Astrocyte (in vitro differentiated cells and primary cell): ENCODE results near the gene GTF2F1. TPM values are rescaled to one million over a fixed set of nuclear protein-coding genes. Genes with fewer than 3 reads are reported as not detected.

ENCODE experiments used
- DNase-seq: peaks from one replicate; pipeline ENCODE4 v3.0.0-alpha.2; 2010; ENCODE audit warnings: low read depth
- FAIRE-seq: peaks from 2 replicates; lab custom pipeline; 2011; peaks lifted over from hg19 to GRCh38; lab: Jason Lieb, UNC
- H2AFZ ChIP-seq: 2 replicates; pipeline ENCODE4 v1.6.0; 2012; ENCODE audit warnings: low read depth, low read length, inconsistent platforms
- H3K27ac ChIP-seq: 2 replicates; pipeline ENCODE4 v1.5.1; 2011; ENCODE audit warnings: low read depth, low read length, inconsistent platforms
- H3K27me3 ChIP-seq: 2 replicates; pipeline ENCODE4 v1.6.0; 2011; ENCODE audit warnings: low read length, inconsistent platforms; ENCODE audit not compliant: insufficient read depth
- H3K36me3 ChIP-seq: 2 replicates; pipeline ENCODE4 v1.5.1; 2011; ENCODE audit warnings: low read length, inconsistent platforms; ENCODE audit not compliant: insufficient read depth
- H3K4me1 ChIP-seq: 2 replicates; pipeline ENCODE4 v1.5.1; 2011; ENCODE audit warnings: low read length, inconsistent platforms; ENCODE audit not compliant: insufficient read depth
- H3K4me2 ChIP-seq: 2 replicates; pipeline ENCODE4 v1.6.0; 2012; ENCODE audit warnings: low read length, inconsistent platforms
- H3K4me3 ChIP-seq: 2 replicates; pipeline ENCODE4 v1.5.1; 2011; ENCODE audit warnings: low read depth, mild to moderate bottlenecking, low read length, inconsistent platforms; ENCODE audit not compliant: insufficient read depth
- H3K79me2 ChIP-seq: 2 replicates; pipeline ENCODE4 v1.6.0; 2012; ENCODE audit warnings: mild to moderate bottlenecking, low read length, inconsistent platforms; ENCODE audit not compliant: insufficient read depth
- H3K9ac ChIP-seq: 2 replicates; pipeline ENCODE4 v1.6.0; 2012; ENCODE audit warnings: mild to moderate bottlenecking, low read length, inconsistent platforms
- H3K9me3 ChIP-seq: 2 replicates; pipeline ENCODE4 v1.5.1; 2012; ENCODE audit warnings: low read depth, mild to moderate bottlenecking, low read length, inconsistent platforms; ENCODE audit not compliant: insufficient read depth
- H4K20me1 ChIP-seq: 2 replicates; pipeline ENCODE4 v1.6.0; 2012; ENCODE audit warnings: low read length, inconsistent platforms; ENCODE audit not compliant: insufficient read depth
- H3K27ac Mint-ChIP-seq: one replicate; pipeline ENCODE4 v1.8.0; 2021; ENCODE audit warnings: mild to moderate bottlenecking, mixed read lengths; ENCODE audit not compliant: unreplicated experiment
- H3K27me3 Mint-ChIP-seq: one replicate; pipeline ENCODE4 v1.8.0; 2021; ENCODE audit warnings: low read depth, mixed read lengths; ENCODE audit not compliant: unreplicated experiment
- H3K36me3 Mint-ChIP-seq: one replicate; pipeline ENCODE4 v1.8.0; 2021; ENCODE audit warnings: low read depth, mixed read lengths; ENCODE audit not compliant: unreplicated experiment
- H3K4me1 Mint-ChIP-seq: one replicate; pipeline ENCODE4 v1.8.0; 2021; ENCODE audit warnings: low read depth, mixed read lengths; ENCODE audit not compliant: unreplicated experiment
- H3K4me3 Mint-ChIP-seq: one replicate; pipeline ENCODE4 v1.8.0; 2021; ENCODE audit warnings: mild to moderate bottlenecking, moderate library complexity, mixed read lengths; ENCODE audit not compliant: unreplicated experiment
- H3K9me3 Mint-ChIP-seq: one replicate; pipeline ENCODE4 v1.8.0; 2021; ENCODE audit warnings: mild to moderate bottlenecking, mixed read lengths; ENCODE audit not compliant: unreplicated experiment
- EZH2 ChIP-seq: IDR thresholded peaks from 2 replicates; pipeline ENCODE4 v1.6.1; 2012; ENCODE audit warnings: mild to moderate bottlenecking, low read length, inconsistent platforms; ENCODE audit not compliant: insufficient read depth
- total RNA-seq: library from RNA; stranded (reverse); gene quantifications from 2 replicates; pipeline ENCODE4 v1.2.1, GENCODE V29; 2021
- TF ChIP-seq, protein P1 (sequence below): IDR thresholded peaks from 2 replicates; pipeline ENCODE4 v1.5.1; 2011; ENCODE audit warnings: low read depth, mild to moderate bottlenecking, inconsistent platforms, low read length, moderate library complexity; ENCODE audit not compliant: insufficient read depth

The GTF2F1 gene
- total RNA-seq, 1 donor from 2014 or later, result 92.3 TPM

GRCh38 chr19:6418562-6418932, 25.6 kb upstream of the GTF2F1 start:
- H4K20me1 ChIP-seq, result peaks cover 64% of the 10 kb centered on the region
- no peak for DNase-seq
- Mint-ChIP-seq H3K4me1 (peaks cover 10% of the 10 kb centered on the region), H3K9me3 (no peaks in the 10 kb centered on the region), H3K36me3 (peaks cover 6% of the 10 kb centered on the region), H3K27ac (no peak overlapping the region), H3K4me3 (no peak overlapping the region), H3K27me3 (no peaks in the 10 kb centered on the region)
- H3K4me1 ChIP-seq, result peaks cover 11% of the 10 kb centered on the region
- H3K4me2 ChIP-seq, result no peak overlapping the region
- H3K9ac ChIP-seq, result no peak overlapping the region
- FAIRE-seq, result no peak
- H3K27ac ChIP-seq, result no peak overlapping the region
- no peak overlapping the region for H2AFZ ChIP-seq
- H3K36me3 ChIP-seq, result peaks cover 28% of the 10 kb centered on the region
- no peak overlapping the region for H3K4me3 ChIP-seq
- peaks cover 59% of the 10 kb centered on the region for H3K79me2 ChIP-seq
- H3K27me3 ChIP-seq, result no peaks in the 10 kb centered on the region
- H3K9me3 ChIP-seq, result no peaks in the 10 kb centered on the region
- no peak for TF ChIP-seq EZH2
- TF ChIP-seq, protein P1, sequence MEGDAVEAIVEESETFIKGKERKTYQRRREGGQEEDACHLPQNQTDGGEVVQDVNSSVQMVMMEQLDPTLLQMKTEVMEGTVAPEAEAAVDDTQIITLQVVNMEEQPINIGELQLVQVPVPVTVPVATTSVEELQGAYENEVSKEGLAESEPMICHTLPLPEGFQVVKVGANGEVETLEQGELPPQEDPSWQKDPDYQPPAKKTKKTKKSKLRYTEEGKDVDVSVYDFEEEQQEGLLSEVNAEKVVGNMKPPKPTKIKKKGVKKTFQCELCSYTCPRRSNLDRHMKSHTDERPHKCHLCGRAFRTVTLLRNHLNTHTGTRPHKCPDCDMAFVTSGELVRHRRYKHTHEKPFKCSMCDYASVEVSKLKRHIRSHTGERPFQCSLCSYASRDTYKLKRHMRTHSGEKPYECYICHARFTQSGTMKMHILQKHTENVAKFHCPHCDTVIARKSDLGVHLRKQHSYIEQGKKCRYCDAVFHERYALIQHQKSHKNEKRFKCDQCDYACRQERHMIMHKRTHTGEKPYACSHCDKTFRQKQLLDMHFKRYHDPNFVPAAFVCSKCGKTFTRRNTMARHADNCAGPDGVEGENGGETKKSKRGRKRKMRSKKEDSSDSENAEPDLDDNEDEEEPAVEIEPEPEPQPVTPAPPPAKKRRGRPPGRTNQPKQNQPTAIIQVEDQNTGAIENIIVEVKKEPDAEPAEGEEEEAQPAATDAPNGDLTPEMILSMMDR, result no peak

DNA sequence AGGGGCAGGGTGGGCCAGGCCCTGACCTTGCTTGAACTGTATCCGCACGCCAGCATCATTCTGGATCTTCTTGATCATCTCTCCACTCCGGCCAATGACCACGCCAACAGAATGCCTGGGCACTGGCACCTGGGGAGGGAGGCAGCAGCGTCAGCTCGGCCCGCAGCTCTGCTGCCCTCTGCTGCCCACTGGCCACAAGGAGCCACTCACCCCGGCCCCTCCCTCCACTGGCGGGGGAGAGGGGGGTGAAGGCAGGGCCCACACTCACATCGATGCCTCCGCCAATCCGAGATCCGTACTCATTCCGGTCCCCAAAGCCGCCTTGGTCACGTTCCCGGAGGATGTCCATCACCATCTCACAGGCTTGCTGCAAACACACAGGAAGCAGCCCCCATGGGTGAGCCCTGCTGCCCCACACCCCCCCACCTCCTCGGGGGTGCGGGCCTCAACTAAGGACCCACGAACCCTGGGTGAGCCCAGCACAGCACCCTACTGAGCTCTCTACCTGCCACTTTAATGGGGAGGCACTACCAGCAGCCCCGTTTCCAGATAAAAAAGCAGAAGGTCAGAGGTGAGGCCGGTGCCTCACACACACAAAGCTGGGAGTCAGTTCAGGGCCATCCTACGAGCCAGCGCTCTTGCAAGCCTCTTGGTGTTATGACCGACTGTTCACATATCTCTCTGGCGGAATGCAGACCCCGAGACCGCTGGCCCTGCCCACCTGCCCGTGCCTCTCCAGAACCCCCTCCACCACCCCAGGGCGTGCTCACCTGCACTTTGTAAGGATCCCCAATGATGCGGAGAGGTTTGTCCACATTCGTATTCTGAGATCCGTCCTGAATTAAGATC, 25.0 kb upstream of the GTF2F1 start:
- H3K4me2 ChIP-seq, result no peak overlapping the region
- Mint-ChIP-seq H3K36me3 (peaks cover 6% of the 10 kb centered on the region), H3K4me3 (no peak overlapping the region), H3K27ac (no peak overlapping the region), H3K27me3 (no peaks in the 10 kb centered on the region), H3K4me1 (peaks cover 10% of the 10 kb centered on the region), H3K9me3 (no peaks in the 10 kb centered on the region)
- no peaks in the 10 kb centered on the region for H3K27me3 ChIP-seq
- H3K36me3 ChIP-seq, result peaks cover 28% of the 10 kb centered on the region
- H3K9me3 ChIP-seq, result no peaks in the 10 kb centered on the region
- TF ChIP-seq, protein P1, result peak; percentile 21
- no peak for TF ChIP-seq EZH2
- DNase-seq, result no peak
- no peak overlapping the region for H2AFZ ChIP-seq
- H3K79me2 ChIP-seq, result peaks cover 53% of the 10 kb centered on the region
- no peak for FAIRE-seq
- H3K4me3 ChIP-seq, result no peak overlapping the region
- H3K27ac ChIP-seq, result no peak overlapping the region
- peaks cover 6% of the 10 kb centered on the region for H3K4me1 ChIP-seq
- H4K20me1 ChIP-seq, result peaks cover 58% of the 10 kb centered on the region
- no peak overlapping the region for H3K9ac ChIP-seq
